Vagina (tissue), 2 donors: Measurements from ENCODE around the gene FBXW4.

Experiments
- POLR2A ChIP-seq, 2 donors: fragments of 450-650 bp; IDR thresholded peaks; one replicate each; pipeline ENCODE4 v1.6.1; 2017; ENCODE audit warnings: antibody characterized with exemption in 2 of 2, mild to moderate bottlenecking in 2 of 2, moderate library complexity in 2 of 2
- TF ChIP-seq, protein P1 (sequence below), 3 experiments: fragments of 450-650 bp in 2 of 3; fragments of 200-600 bp in 1 of 3; sonication (generic) in 1 of 3; IDR thresholded peaks; one replicate each; pipeline ENCODE4 v1.5.1; 2017 to 2019; ENCODE audit warnings: antibody characterized with exemption in 3 of 3, mild to moderate bottlenecking in 2 of 3, moderate library complexity in 2 of 3

DNA sequence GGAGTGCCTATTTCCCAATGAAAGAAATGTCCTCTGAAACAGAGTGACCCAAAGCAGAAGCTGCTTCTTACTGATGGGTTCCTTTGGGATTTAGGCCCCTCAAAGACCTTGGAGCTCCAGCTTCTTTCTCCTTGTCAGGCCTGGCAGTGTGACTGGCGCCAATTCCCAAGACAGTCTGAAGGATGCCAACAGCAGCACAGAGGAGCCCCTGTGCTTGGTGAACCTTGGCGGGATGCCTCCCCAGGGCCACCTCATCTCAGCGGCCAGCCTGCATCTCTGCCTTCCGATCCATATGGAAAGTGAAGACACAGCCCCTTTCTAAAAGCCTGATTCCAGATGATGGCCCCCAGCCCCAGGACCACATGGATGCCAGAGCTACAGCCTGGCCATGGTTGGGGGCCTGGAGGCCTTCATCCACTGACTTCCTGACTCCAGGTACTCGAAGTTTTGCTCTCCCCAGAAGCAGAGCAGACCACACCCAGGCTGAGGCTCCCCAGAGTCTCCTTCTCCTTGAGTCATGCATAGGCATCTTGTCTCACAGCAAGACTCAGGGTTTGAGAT, 45.4 kb downstream of the FBXW4 start:
- TF ChIP-seq, protein P1, sequence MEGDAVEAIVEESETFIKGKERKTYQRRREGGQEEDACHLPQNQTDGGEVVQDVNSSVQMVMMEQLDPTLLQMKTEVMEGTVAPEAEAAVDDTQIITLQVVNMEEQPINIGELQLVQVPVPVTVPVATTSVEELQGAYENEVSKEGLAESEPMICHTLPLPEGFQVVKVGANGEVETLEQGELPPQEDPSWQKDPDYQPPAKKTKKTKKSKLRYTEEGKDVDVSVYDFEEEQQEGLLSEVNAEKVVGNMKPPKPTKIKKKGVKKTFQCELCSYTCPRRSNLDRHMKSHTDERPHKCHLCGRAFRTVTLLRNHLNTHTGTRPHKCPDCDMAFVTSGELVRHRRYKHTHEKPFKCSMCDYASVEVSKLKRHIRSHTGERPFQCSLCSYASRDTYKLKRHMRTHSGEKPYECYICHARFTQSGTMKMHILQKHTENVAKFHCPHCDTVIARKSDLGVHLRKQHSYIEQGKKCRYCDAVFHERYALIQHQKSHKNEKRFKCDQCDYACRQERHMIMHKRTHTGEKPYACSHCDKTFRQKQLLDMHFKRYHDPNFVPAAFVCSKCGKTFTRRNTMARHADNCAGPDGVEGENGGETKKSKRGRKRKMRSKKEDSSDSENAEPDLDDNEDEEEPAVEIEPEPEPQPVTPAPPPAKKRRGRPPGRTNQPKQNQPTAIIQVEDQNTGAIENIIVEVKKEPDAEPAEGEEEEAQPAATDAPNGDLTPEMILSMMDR (IDR thresholded peaks at IDR 0.05): no peak
- TF ChIP-seq POLR2A (IDR thresholded peaks at IDR 0.05): no peak
